ENCODE data around the gene NFIB.

NFIB gene

GRCh38 chr9:14271093-14271673 is 42.8 kb downstream of the NFIB start:
- DNase-seq: no peak

GRCh38 chr9:14270358-14271092 is 43.4 kb downstream of the NFIB start:
- DNase-seq: no peak

DNA sequence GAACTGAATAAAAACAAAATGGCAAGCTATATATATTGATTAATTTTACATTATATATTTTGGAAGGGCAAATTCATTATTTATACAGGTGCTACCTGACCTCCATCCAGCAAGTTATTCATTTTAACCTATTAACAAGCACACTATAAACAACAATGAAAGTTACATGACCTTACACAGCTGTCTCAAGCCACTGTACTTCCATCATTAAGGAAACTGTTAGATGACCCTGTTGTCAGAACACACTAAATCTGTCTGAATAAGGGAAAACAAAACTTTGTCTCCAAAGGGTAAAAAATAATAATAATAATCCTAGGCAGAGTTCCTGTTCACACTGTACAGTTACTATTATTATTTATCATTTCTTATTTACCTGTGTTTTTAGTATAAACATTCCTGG is 44.0 kb downstream of the NFIB start:
- no peak for DNase-seq

GRCh38 chr9:14263707-14264483 is 50.0 kb downstream of the NFIB start:
- DNase-seq: no peak

GRCh38 chr9:14262827-14263226 is 51.1 kb downstream of the NFIB start:
- no peak for DNase-seq

- DNase-seq: no peak
Observed at GRCh38 chr9:14261616-14262015, 52.3 kb downstream of the NFIB start.

DNA sequence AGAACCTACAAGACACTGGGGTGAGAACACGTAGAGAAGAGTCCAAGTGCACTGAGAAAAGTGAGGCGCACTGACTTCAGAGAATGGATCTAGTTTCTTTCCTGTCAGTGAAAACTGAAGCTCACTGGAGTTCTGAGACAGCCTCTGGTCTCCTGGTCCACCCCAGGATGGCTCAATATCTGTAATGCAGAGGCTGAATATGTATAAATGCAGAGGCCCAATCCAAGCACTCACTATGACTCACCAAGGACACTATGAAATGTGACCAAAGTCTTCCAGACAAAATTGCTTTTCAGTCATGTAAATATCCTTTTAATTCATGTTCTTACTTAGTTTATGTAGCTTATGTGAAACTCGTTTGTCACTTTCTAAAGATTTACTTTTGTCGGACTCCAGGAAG is 53.8 kb downstream of the NFIB start:
- DNase-seq: no peak

GRCh38 chr9:14258660-14259239 is 55.2 kb downstream of the NFIB start:
- no peak for DNase-seq

DNA sequence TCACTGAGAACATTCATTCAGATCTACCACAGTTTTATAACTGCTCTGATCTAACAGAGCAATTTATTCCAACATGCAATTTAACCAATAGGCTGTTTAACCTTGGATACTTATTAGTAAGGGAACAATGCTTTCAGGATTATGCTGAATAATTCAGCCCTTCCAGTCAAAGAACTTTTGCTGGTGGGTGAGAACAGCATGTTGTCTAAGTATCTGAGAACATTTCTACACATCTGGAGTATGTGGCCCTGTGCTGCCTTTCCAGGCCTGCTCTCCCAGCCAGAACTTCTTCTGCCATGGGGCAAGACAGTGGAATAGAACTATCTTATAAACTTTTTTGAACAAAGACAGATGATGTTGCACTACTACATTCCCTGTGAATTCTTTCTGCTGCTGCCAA is 55.8 kb downstream of the NFIB start:
- DNase-seq: no peak

- no peak for DNase-seq
Observed at GRCh38 chr9:14256588-14256987, 57.4 kb downstream of the NFIB start.

GRCh38 chr9:14251154-14252071 is 62.5 kb downstream of the NFIB start:
- DNase-seq: no peak

DNA sequence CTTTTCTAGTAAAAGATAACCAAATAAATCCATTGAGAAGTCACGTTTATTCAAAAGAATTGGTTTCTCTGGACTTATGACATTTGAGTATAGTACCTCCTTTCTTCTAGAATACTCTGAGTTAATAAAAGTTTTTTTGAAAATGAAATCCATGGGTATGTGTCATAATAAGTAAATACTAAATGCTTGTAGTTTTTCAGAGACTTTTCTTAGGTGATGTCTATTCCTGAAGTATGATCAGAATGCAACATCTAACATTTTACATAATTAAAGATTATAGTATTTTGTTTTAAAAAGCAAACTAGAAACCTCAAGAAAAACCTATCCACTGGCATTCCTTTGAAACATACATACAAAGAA is 63.2 kb downstream of the NFIB start:
- no peak for DNase-seq

GRCh38 chr9:14249527-14249926 is 64.4 kb downstream of the NFIB start:
- DNase-seq: no peak

GRCh38 chr9:14248149-14248548 is 65.8 kb downstream of the NFIB start:
- DNase-seq: no peak

GRCh38 chr9:14247577-14247976 is 66.4 kb downstream of the NFIB start:
- no peak for DNase-seq

GRCh38 chr9:14246951-14247350 is 67.0 kb downstream of the NFIB start:
- no peak for DNase-seq

DNA sequence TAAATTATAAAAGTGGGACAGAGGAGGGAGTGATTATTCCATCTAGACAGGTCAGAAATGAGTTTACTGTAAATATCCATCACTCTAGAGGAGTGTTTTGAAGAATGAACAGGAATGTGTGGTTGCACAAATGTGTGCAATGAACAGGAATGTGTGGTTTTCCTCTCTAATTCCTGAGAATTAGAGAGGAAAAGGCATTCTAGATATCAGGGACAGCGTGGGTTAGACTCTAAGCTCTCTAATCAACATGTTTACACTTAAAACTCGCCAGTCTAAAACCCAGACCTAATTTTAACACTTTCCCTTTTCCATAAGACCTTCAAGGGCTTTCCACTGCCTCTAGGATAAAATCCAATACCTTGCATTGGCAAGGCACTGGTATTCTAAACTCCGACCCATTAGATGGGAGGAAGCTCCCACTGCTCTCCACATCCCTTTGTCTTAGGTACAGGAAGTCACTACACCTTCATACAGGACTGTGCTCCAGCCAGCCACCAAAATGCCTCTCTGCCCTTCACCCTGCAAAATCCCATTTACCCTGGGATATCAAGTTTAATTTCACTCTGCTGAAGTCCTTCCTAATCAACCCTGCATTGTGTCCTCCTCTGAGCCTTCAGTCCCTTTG is 67.9 kb downstream of the NFIB start:
- DNase-seq: no peak

- no peak for DNase-seq
Observed at GRCh38 chr9:14243514-14244042, 70.4 kb downstream of the NFIB start.

GRCh38 chr9:14242150-14242805 is 71.7 kb downstream of the NFIB start:
- no peak for DNase-seq

DNA sequence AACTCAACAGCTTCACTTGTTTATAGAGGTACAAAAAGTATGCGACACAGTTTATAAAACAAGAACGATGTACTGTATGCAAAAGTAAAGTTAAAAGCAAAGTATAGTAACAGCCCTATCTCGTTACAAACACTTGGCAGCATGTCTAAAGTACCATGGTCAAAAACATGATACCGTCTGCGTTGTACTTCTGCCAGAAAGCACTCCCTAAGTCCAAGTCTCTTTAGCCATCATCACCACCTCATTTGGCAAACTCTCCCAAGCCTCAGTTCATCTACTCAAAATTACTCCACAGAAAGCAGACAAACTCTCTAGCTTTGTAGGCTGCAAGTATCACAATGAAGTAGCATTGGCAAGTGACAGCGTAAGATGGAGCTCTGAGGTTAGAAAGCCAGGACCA is 73.4 kb downstream of the NFIB start:
- DNase-seq: no peak

DNA sequence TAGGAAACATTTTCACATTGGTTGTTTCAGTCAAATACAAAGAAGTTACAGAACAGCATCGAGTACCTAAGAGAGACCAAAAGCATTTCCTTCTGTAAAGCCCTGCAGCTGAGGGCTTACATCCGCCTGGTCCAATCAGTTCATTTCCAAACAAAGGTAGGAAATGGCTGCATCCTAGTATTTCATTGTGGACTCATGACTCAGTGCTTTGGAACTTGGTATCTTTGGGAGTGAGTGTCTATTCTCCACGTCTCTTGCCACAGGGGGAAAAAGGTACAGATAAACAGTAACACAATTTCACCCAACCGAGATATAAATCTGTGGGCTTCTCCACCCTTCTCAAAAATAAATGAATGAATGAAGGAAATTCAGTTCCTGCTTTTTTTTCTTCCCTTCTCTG is 75.4 kb downstream of the NFIB start:
- no peak for DNase-seq

All from activated CD4-positive, alpha-beta T cell treated with anti-CD3 and anti-CD28 coated beads, Interleukin-2, amount 50 U/mL, for 4 hours (primary cell).